Mesodermal cell (in vitro differentiated cells): ENCODE data around the gene OR1F1.

Source experiments
- H3K27ac ChIP-seq: 2 replicates; pipeline ENCODE4 v1.7.0; 2013; ENCODE audit warnings: mild to moderate bottlenecking, low read depth, low read length, moderate library complexity; ENCODE audit not compliant: severe bottlenecking
- H3K36me3 ChIP-seq: 2 replicates; pipeline ENCODE4 v1.7.1; 2013; ENCODE audit warnings: mild to moderate bottlenecking, low read length, moderate library complexity; ENCODE audit not compliant: control insufficient read depth, insufficient read depth
- H3K4me1 ChIP-seq: one replicate; pipeline ENCODE4 v1.7.1; 2013; ENCODE audit warnings: mild to moderate bottlenecking, low read length; ENCODE audit not compliant: insufficient read depth, control insufficient read depth, poor library complexity, severe bottlenecking
- H3K4me3 ChIP-seq: 2 replicates; pipeline ENCODE4 v1.7.0; 2013; ENCODE audit warnings: low read length, control low read depth, mild to moderate bottlenecking; ENCODE audit not compliant: insufficient read depth, poor library complexity, severe bottlenecking; ENCODE audit errors: extremely low read depth
- H3K9me3 ChIP-seq: 2 replicates; pipeline ENCODE4 v1.7.1; 2013; ENCODE audit warnings: mild to moderate bottlenecking, low read length, moderate library complexity; ENCODE audit not compliant: control insufficient read depth
- WGBS, 2 experiments: methylation state at CpG; one replicate each; pipeline ENCODE4 v1.1.5; 2013; ENCODE audit warnings: missing lambda C conversion rate in 2 of 2; ENCODE audit not compliant: insufficient coverage in 2 of 2; 5-methylcytosine and 5-hydroxymethylcytosine counted together

The OR1F1 gene

GRCh38 chr16:3152277-3152990 is 35.6 kb upstream of the OR1F1 start:
- Histone ChIP-seq H3K36me3 (no peaks in the 10 kb centered on the region), H3K27ac (peak overlapping the region; percentile 66), H3K9me3 (no peaks in the 10 kb centered on the region), H3K4me1 (peaks cover 4% of the 10 kb centered on the region), H3K4me3 (peak overlapping the region; percentile 59)
- WGBS, 2 experiments, result 0 to 2% methylated on average over 26 to 36 of the region's 42 CpGs

- H3K27ac ChIP-seq, result no peak overlapping the region
- H3K4me3 ChIP-seq, result peak overlapping the region; percentile 59
- no peaks in the 10 kb centered on the region for H3K9me3 ChIP-seq
- 12 to 86% methylated on average over 1 to 5 of the region's 8 CpGs for WGBS, 2 experiments
- peaks cover 4% of the 10 kb centered on the region for H3K4me1 ChIP-seq
- H3K36me3 ChIP-seq, result no peaks in the 10 kb centered on the region
Measured at GRCh38 chr16:3152991-3153368, 35.0 kb upstream of the OR1F1 start.

- no peaks in the 10 kb centered on the region for H3K36me3 ChIP-seq
- 92 to 96% methylated on average over 1 to 2 of the region's 2 CpGs for WGBS, 2 experiments
- no peak overlapping the region for H3K4me3 ChIP-seq
- no peaks in the 10 kb centered on the region for H3K4me1 ChIP-seq
- H3K9me3 ChIP-seq, result no peaks in the 10 kb centered on the region
- H3K27ac ChIP-seq, result no peak overlapping the region
Measured at GRCh38 chr16:3155181-3155580, 32.8 kb upstream of the OR1F1 start.

- Histone ChIP-seq H3K27ac (no peak overlapping the region), H3K4me3 (no peak overlapping the region), H3K36me3 (no peaks in the 10 kb centered on the region), H3K4me1 (no peaks in the 10 kb centered on the region), H3K9me3 (no peaks in the 10 kb centered on the region)
- WGBS, 2 experiments, result 91 to 100% methylated on average over 2 to 3 of the region's 3 CpGs
Measured at GRCh38 chr16:3155972-3156371, 32.0 kb upstream of the OR1F1 start.

DNA sequence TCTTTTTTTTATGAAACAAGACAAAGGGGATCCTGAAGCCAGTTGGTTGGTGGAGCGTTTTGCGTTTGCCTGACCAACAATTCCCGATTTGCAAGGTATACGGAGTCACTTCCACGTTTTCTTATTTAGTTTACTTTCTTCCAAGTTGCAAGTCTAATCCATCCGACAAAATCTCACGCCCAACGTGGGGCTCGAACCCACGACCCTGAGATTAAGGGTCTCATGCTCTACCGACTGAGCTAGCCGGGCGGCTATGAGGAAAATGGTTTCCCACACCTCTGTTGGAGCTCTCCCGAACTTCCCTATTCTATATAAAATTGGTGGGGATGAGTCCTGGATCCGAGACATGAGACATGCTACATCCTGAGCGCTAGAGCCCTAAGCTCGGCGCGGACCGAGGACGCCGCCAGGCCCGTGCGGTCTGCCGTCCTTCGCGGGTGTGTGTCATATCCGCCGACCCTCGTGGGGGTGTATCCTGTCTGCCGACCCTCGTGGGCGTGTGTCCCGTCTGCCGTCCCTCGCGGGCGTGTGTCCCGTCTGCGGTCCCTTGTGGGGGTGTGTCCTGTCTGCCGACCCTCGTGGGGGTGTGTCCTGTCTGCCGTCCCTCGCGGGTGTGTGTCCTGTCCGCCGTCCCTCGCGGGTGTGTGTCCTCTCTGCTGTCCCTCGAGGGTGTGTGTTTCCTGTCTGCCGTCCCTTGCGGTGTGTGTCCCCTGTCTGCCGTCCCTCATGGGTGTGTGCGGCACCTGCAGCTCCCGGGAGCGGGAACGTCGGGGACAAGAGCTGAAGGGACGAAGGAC is 30.6 kb upstream of the OR1F1 start:
- Histone ChIP-seq H3K27ac (no peak overlapping the region), H3K36me3 (no peaks in the 10 kb centered on the region), H3K9me3 (no peaks in the 10 kb centered on the region), H3K4me1 (no peaks in the 10 kb centered on the region), H3K4me3 (peak overlapping the region; percentile 59)
- 1% methylated on average over 41 to 52 of the region's 59 CpGs for WGBS, 2 experiments

DNA sequence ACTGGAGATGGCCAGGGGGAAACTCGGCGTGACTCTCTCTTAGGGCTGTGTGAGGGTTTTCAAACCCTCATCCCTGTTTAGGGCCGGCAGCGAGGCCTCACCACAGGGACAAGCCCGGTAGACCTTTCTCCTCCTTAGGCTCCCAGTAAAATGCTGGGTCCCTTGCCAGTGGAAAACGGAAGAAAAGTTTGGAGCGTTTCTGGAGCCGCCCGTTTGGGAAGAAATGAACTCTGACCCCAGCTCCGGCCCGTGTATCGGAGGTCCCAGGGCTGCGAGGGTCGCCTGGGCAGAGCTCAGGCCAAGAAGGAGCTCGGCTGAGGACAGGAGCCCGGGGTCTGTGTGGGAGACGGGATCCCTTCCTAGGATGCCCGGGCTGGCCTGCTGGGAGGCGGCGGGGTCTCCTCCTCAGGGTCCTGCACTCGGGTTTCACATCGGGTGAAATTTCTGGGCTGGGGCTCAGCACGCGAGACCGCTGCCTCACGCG is 29.9 kb upstream of the OR1F1 start:
- Histone ChIP-seq H3K4me1 (no peaks in the 10 kb centered on the region), H3K36me3 (no peaks in the 10 kb centered on the region), H3K27ac (peak overlapping the region; percentile 69), H3K9me3 (no peaks in the 10 kb centered on the region), H3K4me3 (peak overlapping the region; percentile 59)
- 2% methylated on average over 15 to 26 of the region's 27 CpGs for WGBS, 2 experiments

GRCh38 chr16:3158510-3159314 is 29.3 kb upstream of the OR1F1 start:
- peak overlapping the region; percentile 59 for H3K4me3 ChIP-seq
- peak overlapping the region; percentile 78 for H3K27ac ChIP-seq
- H3K9me3 ChIP-seq, result no peaks in the 10 kb centered on the region
- 0 to 1% methylated on average over 40 to 49 of the region's 70 CpGs for whole genome bisulfite sequencing, 2 experiments
- no peaks in the 10 kb centered on the region for H3K36me3 ChIP-seq
- H3K4me1 ChIP-seq, result no peaks in the 10 kb centered on the region

DNA sequence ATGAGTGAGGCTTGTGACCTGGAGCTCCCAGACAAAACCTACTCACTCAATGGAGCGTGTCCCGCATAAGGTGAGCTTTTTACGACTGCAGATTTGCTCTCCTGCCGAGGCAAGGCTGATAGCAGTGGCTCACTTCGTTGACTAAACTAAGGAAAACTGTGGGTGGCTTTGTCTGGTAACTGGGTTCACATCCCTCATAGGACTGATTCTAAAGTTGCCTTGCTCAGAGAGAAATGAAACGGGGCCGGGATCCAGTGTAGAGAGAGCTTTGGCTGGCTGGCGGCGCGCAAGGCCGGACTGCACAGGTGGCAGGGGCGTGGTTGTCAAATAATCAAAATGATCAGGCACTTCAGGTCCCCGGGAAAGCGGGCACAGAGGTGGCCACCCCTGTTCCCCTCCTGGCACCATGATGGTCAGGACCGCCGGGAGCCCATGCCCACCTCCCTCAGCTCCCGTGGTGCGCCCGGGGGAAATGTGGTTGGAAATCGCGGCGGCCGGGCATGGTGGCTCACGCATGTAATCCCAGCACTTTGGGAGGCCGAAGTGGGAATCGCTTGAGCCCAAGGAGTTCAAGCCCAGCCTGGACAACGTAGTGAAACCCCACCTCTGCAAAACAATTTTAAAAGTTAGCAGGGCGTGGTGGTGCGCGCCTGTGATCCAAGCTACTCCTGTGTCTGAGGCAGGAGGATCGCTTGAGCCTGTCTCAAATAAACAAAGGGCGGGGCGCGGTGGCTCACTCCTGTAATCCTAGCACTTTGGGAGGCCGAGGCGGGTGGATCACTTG is 26.6 kb upstream of the OR1F1 start:
- Histone ChIP-seq H3K4me3 (no peak overlapping the region), H3K4me1 (no peaks in the 10 kb centered on the region), H3K27ac (no peak overlapping the region), H3K9me3 (no peaks in the 10 kb centered on the region), H3K36me3 (no peaks in the 10 kb centered on the region)
- WGBS, 2 experiments, result 90 to 95% methylated on average over 33 to 34 of the region's 36 CpGs

GRCh38 chr16:3164121-3164991 is 23.6 kb upstream of the OR1F1 start:
- 89 to 94% methylated on average over 28 to 33 of the region's 37 CpGs for WGBS, 2 experiments
- H3K4me3 ChIP-seq, result no peak overlapping the region
- no peaks in the 10 kb centered on the region for H3K9me3 ChIP-seq
- H3K4me1 ChIP-seq, result no peaks in the 10 kb centered on the region
- H3K36me3 ChIP-seq, result no peaks in the 10 kb centered on the region
- H3K27ac ChIP-seq, result no peak overlapping the region
